HG02870 (cell line): Measurements from ENCODE around the gene LIPG.
"Not testable (repeated sequence)": the region's sequence is repeated elsewhere in the genome, so short reads cannot be mapped to it uniquely, and the experiment has no call there.

Experiments used
- ATAC-seq: cut with Tn5 transposase; IDR thresholded peaks from one replicate; pipeline ENCODE4 v1.9.1; 2021; ENCODE audit warnings: mild to moderate bottlenecking, moderate library complexity; ENCODE audit not compliant: unreplicated experiment

The LIPG gene

DNA sequence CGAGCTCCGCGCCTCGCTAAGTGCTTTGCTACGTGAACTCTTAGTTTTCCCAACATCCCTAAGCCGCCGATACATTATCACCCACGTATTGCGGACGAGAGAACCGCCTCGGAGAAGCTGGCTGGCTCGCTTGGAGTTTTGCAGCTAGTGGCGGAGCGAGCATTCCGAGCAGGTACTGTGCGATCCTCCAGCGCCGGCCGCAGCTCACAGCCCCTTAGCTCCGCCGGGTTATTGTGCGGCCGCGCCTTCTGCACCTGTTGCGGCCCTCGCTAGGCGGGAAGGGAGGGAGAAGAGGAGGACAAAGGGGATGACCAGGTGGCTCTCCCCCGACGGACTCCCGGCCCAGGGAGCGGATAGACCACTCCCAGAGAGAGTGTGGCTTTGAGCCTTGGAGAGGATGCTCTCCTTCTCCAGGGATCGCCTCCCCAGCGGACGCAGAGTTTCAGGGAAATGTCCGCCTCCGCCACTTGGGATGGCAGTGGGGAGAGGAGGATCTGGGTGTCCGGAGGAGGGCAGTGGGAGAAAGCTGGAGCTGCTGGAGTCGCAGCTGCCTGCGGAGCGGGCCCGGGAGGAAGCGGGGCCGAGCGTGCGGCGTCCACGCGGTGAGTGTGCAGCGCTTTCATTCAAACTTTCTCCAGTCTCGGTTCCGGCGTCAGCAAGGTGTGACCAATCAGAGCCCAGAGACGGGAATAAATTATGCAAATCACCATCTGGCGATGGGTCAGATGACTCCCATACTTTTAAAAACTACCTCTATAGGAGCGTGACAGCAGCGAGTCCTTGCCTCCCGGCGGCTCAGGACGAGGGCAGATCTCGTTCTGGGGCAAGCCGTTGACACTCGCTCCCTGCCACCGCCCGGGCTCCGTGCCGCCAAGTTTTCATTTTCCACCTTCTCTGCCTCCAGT lies at the start of gene LIPG:
LIPG (plus strand) TSS at position 769 of the 905 bp plus-strand sequence. CDS start 252 bp downstream, outside the sequence.
- ATAC-seq, result peak; percentile 80

DNA sequence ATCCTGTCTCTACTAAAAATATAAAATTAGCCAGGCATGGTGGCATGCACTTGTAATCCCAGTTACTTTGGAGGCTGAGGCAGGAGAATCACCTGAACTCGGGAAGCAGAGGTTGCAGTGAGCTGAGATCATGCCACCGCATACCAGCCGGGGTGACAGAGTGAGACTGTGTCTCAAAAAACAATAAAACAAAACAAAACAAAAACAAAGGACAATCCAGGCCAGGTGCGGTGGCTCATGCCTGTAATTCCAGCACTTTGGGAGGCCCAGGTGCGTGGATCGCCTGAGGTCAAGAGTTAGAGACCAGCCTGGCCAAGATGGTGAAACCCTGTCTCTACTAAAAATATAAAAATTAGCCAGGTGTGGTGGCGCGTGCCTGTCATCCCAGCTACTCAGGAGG lies 49.0 kb upstream of the LIPG start:
- not testable (repeated sequence) for ATAC-seq

- no peak for ATAC-seq
These were observed 47.3 kb upstream of the LIPG start for GRCh38 chr18:49514577-49514976.

DNA sequence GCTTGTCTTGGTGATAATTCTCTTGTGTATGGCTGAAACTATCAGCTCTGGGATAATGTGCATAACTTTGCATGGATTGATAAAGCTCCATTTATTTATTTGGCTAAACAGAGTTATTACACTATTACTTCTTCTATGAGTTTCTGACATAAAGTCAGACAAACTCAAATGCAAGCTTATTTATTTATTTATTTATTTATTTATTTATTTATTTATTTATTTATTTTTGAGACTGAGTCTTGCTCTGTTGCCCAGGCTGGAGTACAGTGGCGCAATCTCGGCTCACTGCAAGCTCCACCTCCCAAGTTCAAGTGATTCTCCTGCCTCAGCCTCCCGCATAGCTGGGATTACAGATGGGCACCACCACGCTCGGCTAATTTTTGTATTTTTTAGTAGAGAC lies 46.9 kb upstream of the LIPG start:
- not testable (repeated sequence) for ATAC-seq

- no peak for ATAC-seq
These were observed 46.3 kb upstream of the LIPG start for GRCh38 chr18:49515516-49515915.

GRCh38 chr18:49517483-49517882 lies 44.4 kb upstream of the LIPG start:
- no peak for ATAC-seq

- ATAC-seq, result no peak
These were observed 42.5 kb upstream of the LIPG start for GRCh38 chr18:49519101-49519971.

DNA sequence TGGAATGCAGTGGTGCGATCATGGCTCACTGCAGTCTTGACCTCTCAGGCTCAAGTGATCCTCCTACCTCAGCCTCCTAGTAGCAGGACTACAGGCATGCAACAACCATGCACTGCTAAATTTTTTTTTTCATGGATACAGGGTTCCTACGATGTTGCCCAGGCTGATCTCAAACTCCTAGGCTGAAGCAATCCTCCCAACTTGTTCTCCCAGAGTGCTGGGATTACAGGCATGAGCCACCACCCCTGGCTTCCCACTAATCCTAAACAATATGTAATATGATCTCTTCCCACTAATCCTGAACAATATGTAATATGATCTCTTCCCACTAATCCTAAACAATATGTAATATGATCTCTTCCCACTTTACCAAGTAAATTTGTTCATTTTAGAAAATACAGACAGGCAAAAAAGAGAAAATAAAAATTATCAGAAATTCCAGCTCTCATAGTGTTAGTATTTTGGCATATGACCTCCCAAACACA lies 41.2 kb upstream of the LIPG start:
- ATAC-seq, result no peak

DNA sequence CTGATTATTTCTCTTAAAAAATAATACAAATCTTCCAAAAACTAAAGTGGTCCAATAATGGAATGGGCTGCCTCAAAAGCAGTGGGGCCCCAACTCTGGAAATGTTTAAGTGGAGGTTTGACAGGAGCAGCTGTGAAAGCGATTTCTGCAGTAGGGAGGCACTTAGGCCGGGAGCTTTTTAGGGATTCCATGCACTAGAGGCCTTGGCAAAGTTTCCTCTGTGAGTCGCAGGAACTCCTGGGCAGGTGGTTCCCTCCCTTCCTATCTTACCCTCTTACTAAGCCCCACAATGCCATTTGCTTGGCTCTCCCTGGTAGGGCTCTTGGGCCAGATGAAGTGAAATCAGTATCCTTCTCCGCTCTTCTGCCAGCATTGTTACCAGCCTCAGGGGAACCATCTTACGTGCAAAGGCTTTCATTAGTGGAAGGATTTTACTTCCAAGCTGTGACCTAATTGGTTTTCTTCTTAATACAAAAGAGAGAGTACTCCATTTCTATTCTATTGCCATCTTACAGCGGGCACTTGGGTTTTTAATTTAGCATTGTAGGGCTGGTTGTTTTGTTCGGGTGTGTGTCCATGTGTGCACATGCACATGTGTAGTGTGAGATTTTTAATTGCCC lies 40.5 kb upstream of the LIPG start:
- no peak for ATAC-seq

- ATAC-seq, result not testable (repeated sequence)
These were observed 38.2 kb upstream of the LIPG start for GRCh38 chr18:49523580-49524093.

- ATAC-seq, result no peak
These were observed 37.5 kb upstream of the LIPG start for GRCh38 chr18:49524349-49524748.

GRCh38 chr18:49524951-49525350 lies 36.9 kb upstream of the LIPG start:
- no peak for ATAC-seq

DNA sequence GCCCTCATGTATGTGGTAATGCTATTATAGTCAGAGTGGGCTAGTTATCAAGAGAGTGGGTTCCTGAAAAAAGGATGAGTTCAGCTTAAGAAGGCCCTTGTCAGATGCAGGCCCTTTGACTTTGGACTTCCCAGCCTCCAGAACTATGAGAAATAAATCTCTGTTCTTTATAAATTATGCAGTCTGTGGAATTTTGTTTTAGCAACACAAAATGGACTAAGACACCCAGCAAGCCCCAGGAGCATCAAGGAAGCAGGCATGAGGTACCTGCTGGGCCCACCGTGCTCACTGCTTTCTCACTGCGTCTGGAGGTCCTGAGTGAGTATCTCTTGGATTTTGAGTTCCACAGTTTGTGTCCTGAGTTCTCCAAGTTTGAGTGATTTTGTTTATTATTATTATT lies 35.9 kb upstream of the LIPG start:
- no peak for ATAC-seq

- ATAC-seq, result no peak
These were observed 34.1 kb upstream of the LIPG start for GRCh38 chr18:49527631-49528327.

- no peak for ATAC-seq
These were observed 32.3 kb upstream of the LIPG start for GRCh38 chr18:49529596-49529995.

GRCh38 chr18:49531678-49532153 lies 30.1 kb upstream of the LIPG start:
- no peak for ATAC-seq

DNA sequence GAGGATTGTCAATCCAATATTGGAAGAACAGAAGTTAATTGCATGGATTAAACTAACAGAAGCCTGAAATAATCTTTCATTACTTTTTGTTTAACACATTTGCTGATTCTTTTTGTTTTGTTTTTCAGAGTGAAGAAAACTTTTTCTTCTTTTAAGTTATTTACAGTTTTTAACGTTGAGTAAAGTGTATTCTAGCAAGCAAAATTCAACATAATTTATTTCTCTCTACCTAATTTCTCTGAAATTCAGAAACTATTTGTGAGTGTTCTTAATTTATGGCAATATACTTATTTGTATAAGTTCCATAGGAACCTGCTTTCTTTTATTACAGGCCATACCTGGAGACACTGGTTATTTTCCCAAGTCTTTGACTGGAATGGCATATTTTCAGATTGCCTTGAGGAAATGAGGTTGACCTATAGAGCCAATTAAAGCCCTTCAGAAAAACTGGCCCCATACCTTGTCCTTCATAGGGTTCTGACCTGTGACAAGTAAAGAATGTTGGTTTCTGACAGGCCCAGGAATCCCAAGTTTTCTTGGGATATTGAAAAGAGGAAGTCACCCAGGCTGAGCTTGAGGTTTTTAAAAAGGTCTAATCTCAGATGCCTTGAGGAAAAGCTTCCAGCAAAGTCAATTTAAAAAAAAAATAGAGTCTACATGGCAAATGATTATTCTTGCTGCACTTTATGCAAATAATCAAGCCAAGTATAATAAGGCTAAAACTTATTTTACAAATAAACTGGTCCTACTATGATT lies 26.8 kb upstream of the LIPG start:
- ATAC-seq, result no peak

DNA sequence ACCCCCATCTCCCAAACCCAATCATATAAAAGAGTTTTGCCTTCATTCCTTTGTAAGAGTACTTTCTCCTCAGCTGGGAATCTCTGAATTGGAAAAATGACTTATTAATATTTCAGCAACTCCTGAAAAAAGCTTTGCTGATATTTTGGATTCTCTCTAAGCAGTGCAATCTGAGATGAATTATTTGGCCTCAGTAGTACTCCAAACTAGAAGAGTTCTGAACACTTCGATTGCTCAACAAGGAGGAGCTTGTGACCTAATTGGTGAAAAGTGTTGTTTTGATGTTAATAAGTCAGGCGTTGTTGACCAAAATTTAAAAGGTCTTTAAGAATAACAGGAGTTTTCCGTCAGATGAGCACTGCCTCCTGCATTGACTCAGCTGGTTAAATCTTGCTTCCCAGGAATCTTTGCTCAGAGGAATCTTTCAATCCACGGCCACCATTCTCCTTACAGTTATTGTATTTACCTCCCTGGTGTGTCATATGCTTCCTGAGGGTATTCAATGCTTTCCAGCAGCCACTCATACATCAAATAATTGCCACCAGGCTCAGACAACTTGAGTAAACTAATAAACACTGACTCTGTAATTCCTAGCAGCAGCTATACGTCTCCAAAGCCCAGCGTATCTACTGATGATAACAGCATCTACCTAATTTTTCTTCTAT lies 24.5 kb upstream of the LIPG start:
- no peak for ATAC-seq

DNA sequence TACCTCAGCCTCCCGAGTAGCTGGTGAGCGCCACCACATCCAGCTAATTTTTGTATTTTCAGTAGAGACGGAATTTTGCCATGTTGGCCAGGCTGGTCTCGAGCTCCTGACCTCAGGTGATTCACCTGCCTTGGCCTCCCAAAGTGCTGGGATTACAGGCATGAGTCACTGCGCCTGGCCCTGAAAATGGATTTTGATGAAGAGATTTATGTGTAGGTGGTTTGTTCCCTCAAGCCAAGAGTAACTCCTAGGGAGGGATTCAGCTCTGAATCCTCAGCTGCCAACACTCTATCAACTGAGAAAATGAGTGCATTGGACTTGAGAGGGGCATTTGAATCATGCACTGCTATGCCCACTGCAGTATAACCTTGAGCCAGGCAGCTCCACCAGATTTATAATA lies 17.5 kb upstream of the LIPG start:
- no peak for ATAC-seq
